GM18508 (cell line): ENCODE measurements around the gene NHLRC2.
"Not testable (repeated sequence)": the region's sequence is repeated elsewhere in the genome, so short reads cannot be mapped to it uniquely, and the experiment has no call there.

ENCODE experiments used
- ATAC-seq: cut with Tn5 transposase; IDR thresholded peaks from one replicate; pipeline ENCODE4 v1.9.1; 2021; ENCODE audit warnings: moderate number of reproducible peaks; ENCODE audit not compliant: insufficient read depth, unreplicated experiment

The NHLRC2 gene

GRCh38 chr10:113854013-113854760, at the start of gene NHLRC2, which contains the start of gene DCLRE1A:
Gene NHLRC2, plus strand, starts transcription at chr10:113854661. Its CDS starts 212 bp downstream, at chr10:113854873.
Gene DCLRE1A, minus strand, starts transcription at chr10:113854082. Its CDS starts 900 bp downstream, at chr10:113853182.
- ATAC-seq = no peak

- no peak for ATAC-seq
These were observed 48.0 kb upstream of the NHLRC2 start for GRCh38 chr10:113806503-113806902.

- no peak for ATAC-seq
These were observed 46.3 kb upstream of the NHLRC2 start for GRCh38 chr10:113808168-113808567.

- ATAC-seq = not testable (repeated sequence)
These were observed 39.8 kb upstream of the NHLRC2 start for GRCh38 chr10:113814700-113815099.

GRCh38 chr10:113819989-113820388, 34.5 kb upstream of the NHLRC2 start:
- no peak for ATAC-seq

GRCh38 chr10:113820507-113820906, 34.0 kb upstream of the NHLRC2 start:
- ATAC-seq = no peak

GRCh38 chr10:113821306-113821705, 33.2 kb upstream of the NHLRC2 start:
- ATAC-seq = not testable (repeated sequence)

GRCh38 chr10:113822174-113822573, 32.3 kb upstream of the NHLRC2 start:
- no peak for ATAC-seq

GRCh38 chr10:113823389-113823788, 31.1 kb upstream of the NHLRC2 start:
- ATAC-seq = no peak

GRCh38 chr10:113825791-113826190, 28.7 kb upstream of the NHLRC2 start:
- ATAC-seq = no peak

GRCh38 chr10:113828567-113828966, 25.9 kb upstream of the NHLRC2 start:
- ATAC-seq = not testable (repeated sequence)

GRCh38 chr10:113842171-113842570, 12.3 kb upstream of the NHLRC2 start:
- ATAC-seq = no peak

- ATAC-seq = no peak
These were observed 10.4 kb upstream of the NHLRC2 start for GRCh38 chr10:113843972-113844485.

- ATAC-seq = no peak
These were observed 8.4 kb upstream of the NHLRC2 start for GRCh38 chr10:113846036-113846435.

GRCh38 chr10:113849140-113849803, 5.2 kb upstream of the NHLRC2 start:
- no peak for ATAC-seq

GRCh38 chr10:113849946-113850345, 4.5 kb upstream of the NHLRC2 start:
- no peak for ATAC-seq

GRCh38 chr10:113853578-113854012, 866 bp upstream of the NHLRC2 start:
- ATAC-seq = no peak

GRCh38 chr10:113854761-113855588, 514 bp downstream of the NHLRC2 start:
- no peak for ATAC-seq

- no peak for ATAC-seq
These were observed 2.1 kb downstream of the NHLRC2 start for GRCh38 chr10:113856563-113856962.

- ATAC-seq = no peak
These were observed 2.7 kb downstream of the NHLRC2 start for GRCh38 chr10:113857210-113857609.
